HCT116 (cell line): ENCODE results near the gene CLSTN1. TPM values are rescaled to one million over a fixed set of nuclear protein-coding genes. Genes with fewer than 3 reads are reported as not detected.

ENCODE experiments used
- ATAC-seq: fragments of 200-7000 bp; cut with Tn5 transposase; 2 replicates; pipeline ENCODE4 v1.9.1; 2020; ENCODE audit warnings: mild to moderate bottlenecking, moderate library complexity
- BruUV-seq: library from RNA; stranded (reverse); fragments of 400-500 nt; replicated peaks from 2 replicates; lab custom pipeline; 2021; lab: Mats Ljungman, UMichigan
- CTCF ChIA-PET: fragments of 300-600 bp; sonication (Branson Sonifier 250); formaldehyde crosslinking; loops from one replicate; lab custom pipeline; 2021; ENCODE audit warnings: antibody characterized with exemption; lab: Charles Lee
- POLR2A ChIA-PET: fragments of 300-600, 350-600 bp; sonication (Branson Sonifier 250); formaldehyde crosslinking; loops from one replicate; lab custom pipeline; 2021; ENCODE audit warnings: antibody characterized with exemption; lab: Charles Lee
- RAD21 ChIA-PET, 2 experiments: fragments of 300-600 bp; sonication (Branson Sonifier 250); formaldehyde crosslinking; loops; one replicate each; lab custom pipeline; 2023; ENCODE audit warnings: low total read pairs in 2 of 2; ENCODE audit not compliant: uncharacterized antibody in 2 of 2, unreplicated experiment in 2 of 2, low non-redundant PET in 1 of 2; lab: Charles Lee
- DNase-seq: peaks from one replicate; pipeline ENCODE4 v3.0.0-alpha.2; 2010; ENCODE audit warnings: low read depth, low spot score
- H2AFZ ChIP-seq: fragments of 200-600 bp; shearing (Covaris generic), sonication (generic); 2 replicates; pipeline ENCODE4 v1.6.1; 2017; ENCODE audit warnings: low read depth, mixed run types, mixed read lengths, antibody characterized with exemption, low read length; ENCODE audit not compliant: poor library complexity, severe bottlenecking
- H3K27ac ChIP-seq: 2 replicates; pipeline ENCODE4 v1.5.1; 2012; ENCODE audit warnings: low read depth, low read length
- H3K27me3 ChIP-seq: fragments of 200-600 bp; sonication (generic); 2 replicates; pipeline ENCODE4 v1.6.1; 2016; ENCODE audit warnings: mixed run types, low read length, mixed read lengths; ENCODE audit not compliant: insufficient read depth
- H3K36me3 ChIP-seq, 2 experiments: fragments of 200-500 bp in 1 of 2; fragments of 200-600 bp in 1 of 2; sonication (Bioruptor generic) in 1 of 2; sonication (generic) in 1 of 2; 2 replicates each; pipeline versions ENCODE4 v1.5.1 to v1.6.1; 2014 to 2016; ENCODE audit warnings: low read length in 2 of 2, inconsistent platforms in 1 of 2, mixed read lengths in 1 of 2, mixed run types in 1 of 2; ENCODE audit not compliant: insufficient read depth in 2 of 2, control insufficient read depth in 1 of 2
- H3K4me1 ChIP-seq, 2 experiments: fragments of 200-600 bp in 1 of 2; sonication (generic) in 1 of 2; 2 replicates each; pipeline versions ENCODE4 v1.5.1 to v1.6.1; 2012 to 2017; ENCODE audit warnings: low read length in 2 of 2, inconsistent platforms in 1 of 2, mild to moderate bottlenecking in 1 of 2, mixed read lengths in 1 of 2, mixed run types in 1 of 2, moderate library complexity in 1 of 2; ENCODE audit not compliant: insufficient read depth in 2 of 2, control insufficient read depth in 1 of 2
- H3K4me2 ChIP-seq: fragments of 200-600 bp; sonication (generic); 2 replicates; pipeline ENCODE4 v1.6.1; 2017; ENCODE audit warnings: mixed run types, low read length, mixed read lengths
- H3K4me3 ChIP-seq, 2 experiments: fragments of 200-600 bp in 1 of 2; sonication (generic) in 1 of 2; replicated peaks in 1 of 2; 2 replicates each; pipeline ENCODE4 v1.5.1; 2011 to 2016; ENCODE audit warnings: low read length in 2 of 2, control low read depth in 1 of 2, low read depth in 1 of 2, mild to moderate bottlenecking in 1 of 2, mixed read lengths in 1 of 2, mixed run types in 1 of 2
- H3K79me2 ChIP-seq: fragments of 200-600 bp; sonication (generic); 2 replicates; pipeline ENCODE4 v1.6.1; 2017; ENCODE audit warnings: mild to moderate bottlenecking, mixed run types, low read length, moderate library complexity, mixed read lengths; ENCODE audit not compliant: insufficient read depth
- H3K9ac ChIP-seq: fragments of 200-600 bp; sonication (generic); 2 replicates; pipeline ENCODE4 v1.6.1; 2016; ENCODE audit warnings: low read length, mixed read lengths
- H3K9me2 ChIP-seq: fragments of 200-600 bp; sonication (generic), shearing (Covaris generic); 2 replicates; pipeline ENCODE4 v1.6.1; 2017; ENCODE audit warnings: mixed run types, mild to moderate bottlenecking, moderate library complexity; ENCODE audit not compliant: insufficient read depth
- H3K9me3 ChIP-seq, 2 experiments: fragments of 200-500 bp in 1 of 2; fragments of 200-600 bp in 1 of 2; sonication (Bioruptor generic) in 1 of 2; sonication (generic) in 1 of 2; 2 replicates each; pipeline ENCODE4 v1.6.1; 2014 to 2017; ENCODE audit warnings: low read length in 2 of 2, mixed read lengths in 2 of 2, inconsistent platforms in 1 of 2, low read depth in 1 of 2, mild to moderate bottlenecking in 1 of 2, mixed run types in 1 of 2, moderate library complexity in 1 of 2; ENCODE audit not compliant: control insufficient read depth in 1 of 2, insufficient read depth in 1 of 2
- H4K20me1 ChIP-seq: fragments of 200-600 bp; sonication (generic), shearing (Covaris generic); 2 replicates; pipeline ENCODE4 v1.6.1; 2017; ENCODE audit warnings: mixed run types, mild to moderate bottlenecking, moderate library complexity; ENCODE audit not compliant: insufficient read depth
- CBX3 ChIP-seq: IDR thresholded peaks from 2 replicates; pipeline ENCODE4 v1.6.1; 2012; ENCODE audit warnings: low read depth
- CEBPB ChIP-seq: IDR thresholded peaks from 2 replicates; pipeline ENCODE4 v1.6.1; 2012; ENCODE audit warnings: low read depth
- ELF1 ChIP-seq: IDR thresholded peaks from 2 replicates; pipeline ENCODE4 v1.6.1; 2012; ENCODE audit warnings: low read depth, borderline replicate concordance
- EZH2 ChIP-seq: fragments of 200-600 bp; sonication (generic); IDR thresholded peaks from 2 replicates; pipeline ENCODE4 v1.6.1; 2017; ENCODE audit warnings: antibody characterized with exemption, mixed run types
- FOSL1 ChIP-seq: IDR thresholded peaks from 2 replicates; pipeline ENCODE4 v1.6.1; 2012; ENCODE audit warnings: low read depth
- POLR2A ChIP-seq: IDR thresholded peaks from 2 replicates; pipeline ENCODE4 v1.7.0; 2011; ENCODE audit warnings: borderline replicate concordance; ENCODE audit not compliant: insufficient read depth, insufficient read length; ENCODE audit errors: extremely low read depth
- POLR2AphosphoS5 ChIP-seq: IDR thresholded peaks from 2 replicates; pipeline ENCODE4 v1.6.1; 2011; ENCODE audit warnings: mild to moderate bottlenecking, low read depth, low read length, moderate library complexity
- RAD21 ChIP-seq: IDR thresholded peaks from 2 replicates; pipeline ENCODE4 v1.6.1; 2012; ENCODE audit warnings: low read depth, mild to moderate bottlenecking
- SP1 ChIP-seq: IDR thresholded peaks from 2 replicates; pipeline ENCODE4 v1.6.1; 2012; ENCODE audit warnings: low read depth
- SRF ChIP-seq: IDR thresholded peaks from 2 replicates; pipeline ENCODE4 v1.6.1; 2012; ENCODE audit warnings: low read depth
- YY1 ChIP-seq: IDR thresholded peaks from 2 replicates; pipeline ENCODE4 v1.6.1; 2011; ENCODE audit warnings: low read length, low read depth, moderate library complexity, mild to moderate bottlenecking; ENCODE audit not compliant: insufficient replicate concordance; ENCODE audit errors: extremely low read depth
- ZFX ChIP-seq: fragments of 450-650 bp; IDR thresholded peaks from 2 replicates; pipeline ENCODE4 v1.6.1; 2017
- intact Hi-C: fragments of 100-400 bp; cut with micrococcal nuclease; formaldehyde crosslinking; loops from 2 replicates; pipeline ENCODE4 v1.10.0; 2022
- total RNA-seq: library from RNA; stranded (reverse); gene quantifications from one replicate; pipeline ENCODE4 v1.2.1, GENCODE V29; 2021; ENCODE audit not compliant: unreplicated experiment
- TF ChIP-seq, protein P1 (sequence below): IDR thresholded peaks from 2 replicates; pipeline ENCODE4 v1.6.1; 2012; ENCODE audit warnings: low read depth
- TF ChIP-seq, protein P2 (sequence below): IDR thresholded peaks from 2 replicates; pipeline ENCODE4 v1.6.1; 2012

The CLSTN1 gene
- total RNA-seq, 1 experiment from 2014 or later: 113 TPM

DNA sequence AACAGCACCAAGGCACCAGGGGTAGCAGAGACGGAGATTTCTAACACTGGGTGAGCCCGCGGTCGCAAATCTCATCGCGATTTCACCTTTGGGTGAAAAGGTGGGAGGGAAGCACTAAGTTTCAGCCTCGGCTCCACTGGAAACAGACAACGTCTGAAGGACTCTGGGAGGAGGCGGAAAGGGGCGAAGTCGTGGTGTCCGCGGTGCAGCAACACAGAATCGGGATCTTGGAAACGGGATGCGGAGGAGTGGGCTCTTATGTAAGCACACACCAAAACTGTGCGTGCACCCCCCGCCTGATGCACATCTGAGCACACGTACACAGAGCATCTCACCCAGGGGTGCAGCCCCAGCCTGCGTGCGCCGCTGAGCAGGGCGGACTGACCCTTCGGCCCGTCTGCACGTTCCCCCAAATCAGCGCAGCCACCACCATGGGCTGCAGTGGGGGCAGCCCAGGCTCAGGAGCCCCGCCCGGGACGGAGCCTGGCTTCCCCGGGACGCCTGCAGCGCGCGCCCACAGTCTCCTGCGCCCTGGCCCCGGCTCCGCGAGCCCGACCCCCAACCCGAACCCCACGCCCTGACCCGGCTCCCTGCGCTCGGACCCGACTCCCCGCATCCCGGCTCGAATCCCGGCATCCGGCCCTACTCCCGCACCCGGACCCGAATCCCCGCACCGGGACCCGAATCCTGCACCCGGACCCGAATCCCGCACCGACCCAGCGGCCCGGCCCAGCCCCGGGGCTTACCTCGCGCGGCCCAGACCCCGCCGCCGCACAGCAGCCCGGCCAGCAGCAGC, 670 bp downstream of the CLSTN1 start:
- H3K36me3 ChIP-seq: no peaks in the 10 kb centered on the region
- POLR2A ChIA-PET: no interaction called here
- peaks cover 9% of the 10 kb centered on the region; the same call in 1 of the 2 replicates for H4K20me1 ChIP-seq
- BruUV-seq: no TSS peak
- peaks cover 52% of the 10 kb centered on the region for H3K79me2 ChIP-seq
- H3K4me3 ChIP-seq: peak overlapping the region; percentile 93 to 95
- intact Hi-C loops: loop anchor here (5.0 kb wide), 1 partner anchor 41 kb away; no protein-coding TSS in a partner anchor
- no peaks in the 10 kb centered on the region for H3K9me2 ChIP-seq
- H3K4me1 ChIP-seq: peaks cover 21 to 38% of the 10 kb centered on the region in 2 experiments
- peak overlapping the region; percentile 86 for H3K27ac ChIP-seq
- H3K4me2 ChIP-seq: peak overlapping the region; percentile 97
- peak overlapping the region; percentile 79 for H3K9ac ChIP-seq
- no peak for DNase-seq
- RAD21 ChIA-PET: no interaction called here
- CTCF ChIA-PET: no interaction called here
- H2AFZ ChIP-seq: no peak overlapping the region
- H3K9me3 ChIP-seq: no peaks in the 10 kb centered on the region
- peak; percentile 35 for ATAC-seq
- TF ChIP-seq POLR2A: no peak
- peak; percentile 55; the same call in 1 of the 2 replicates for TF ChIP-seq ZFX
- no peaks in the 10 kb centered on the region for H3K27me3 ChIP-seq

DNA sequence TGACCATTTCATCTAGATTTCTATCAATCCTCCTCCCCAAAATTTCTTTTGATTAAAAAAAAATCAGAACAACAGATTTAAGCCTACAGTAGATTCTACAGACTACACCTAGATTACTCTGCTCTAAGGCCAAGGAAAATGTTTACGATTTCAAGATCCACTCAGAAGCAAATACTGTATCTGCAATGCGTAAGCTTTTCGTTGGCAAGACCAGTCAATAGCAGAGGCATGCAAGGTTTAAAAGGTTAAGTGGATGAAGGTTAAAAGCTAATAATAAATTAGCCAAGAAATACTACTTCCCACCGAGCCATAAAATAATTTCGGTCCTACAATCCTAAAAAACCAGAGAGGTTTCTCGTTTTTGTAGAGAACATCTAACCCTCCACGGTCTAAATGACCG, 1.3 kb downstream of the CLSTN1 start:
- peak overlapping the region; percentile 93 to 95 for H3K4me3 ChIP-seq
- H2AFZ ChIP-seq: no peak overlapping the region
- no peak for DNase-seq
- no peak for TF ChIP-seq ZFX
- no peak for TF ChIP-seq POLR2AphosphoS5
- TF ChIP-seq, protein P1, sequence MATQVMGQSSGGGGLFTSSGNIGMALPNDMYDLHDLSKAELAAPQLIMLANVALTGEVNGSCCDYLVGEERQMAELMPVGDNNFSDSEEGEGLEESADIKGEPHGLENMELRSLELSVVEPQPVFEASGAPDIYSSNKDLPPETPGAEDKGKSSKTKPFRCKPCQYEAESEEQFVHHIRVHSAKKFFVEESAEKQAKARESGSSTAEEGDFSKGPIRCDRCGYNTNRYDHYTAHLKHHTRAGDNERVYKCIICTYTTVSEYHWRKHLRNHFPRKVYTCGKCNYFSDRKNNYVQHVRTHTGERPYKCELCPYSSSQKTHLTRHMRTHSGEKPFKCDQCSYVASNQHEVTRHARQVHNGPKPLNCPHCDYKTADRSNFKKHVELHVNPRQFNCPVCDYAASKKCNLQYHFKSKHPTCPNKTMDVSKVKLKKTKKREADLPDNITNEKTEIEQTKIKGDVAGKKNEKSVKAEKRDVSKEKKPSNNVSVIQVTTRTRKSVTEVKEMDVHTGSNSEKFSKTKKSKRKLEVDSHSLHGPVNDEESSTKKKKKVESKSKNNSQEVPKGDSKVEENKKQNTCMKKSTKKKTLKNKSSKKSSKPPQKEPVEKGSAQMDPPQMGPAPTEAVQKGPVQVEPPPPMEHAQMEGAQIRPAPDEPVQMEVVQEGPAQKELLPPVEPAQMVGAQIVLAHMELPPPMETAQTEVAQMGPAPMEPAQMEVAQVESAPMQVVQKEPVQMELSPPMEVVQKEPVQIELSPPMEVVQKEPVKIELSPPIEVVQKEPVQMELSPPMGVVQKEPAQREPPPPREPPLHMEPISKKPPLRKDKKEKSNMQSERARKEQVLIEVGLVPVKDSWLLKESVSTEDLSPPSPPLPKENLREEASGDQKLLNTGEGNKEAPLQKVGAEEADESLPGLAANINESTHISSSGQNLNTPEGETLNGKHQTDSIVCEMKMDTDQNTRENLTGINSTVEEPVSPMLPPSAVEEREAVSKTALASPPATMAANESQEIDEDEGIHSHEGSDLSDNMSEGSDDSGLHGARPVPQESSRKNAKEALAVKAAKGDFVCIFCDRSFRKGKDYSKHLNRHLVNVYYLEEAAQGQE: no peak
- no peak for TF ChIP-seq CEBPB
- no peak for TF ChIP-seq CBX3
- TF ChIP-seq POLR2A: no peak
- TF ChIP-seq SRF: no peak
- no peak for TF ChIP-seq RAD21
- no peak for TF ChIP-seq SP1
- TF ChIP-seq, protein P2, sequence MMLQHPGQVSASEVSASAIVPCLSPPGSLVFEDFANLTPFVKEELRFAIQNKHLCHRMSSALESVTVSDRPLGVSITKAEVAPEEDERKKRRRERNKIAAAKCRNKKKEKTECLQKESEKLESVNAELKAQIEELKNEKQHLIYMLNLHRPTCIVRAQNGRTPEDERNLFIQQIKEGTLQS: no peak
- TF ChIP-seq YY1: no peak
- TF ChIP-seq FOSL1: no peak
- no peak for TF ChIP-seq EZH2
- no peak for TF ChIP-seq ELF1

More for the DNA sequence above, 1.3 kb downstream of the CLSTN1 start:
- Histone ChIP-seq H3K4me1 (peaks cover 21 to 35% of the 10 kb centered on the region in 2 experiments), H3K27me3 (no peaks in the 10 kb centered on the region), H3K27ac (peak overlapping the region; percentile 86; the same call in 1 of the 2 replicates), H4K20me1 (peaks cover 9% of the 10 kb centered on the region; the same call in 1 of the 2 replicates), H3K9me2 (no peaks in the 10 kb centered on the region), H3K4me2 (peak overlapping the region; percentile 97), H3K9me3 (no peaks in the 10 kb centered on the region), H3K9ac (peak overlapping the region; percentile 79), H3K36me3 (no peaks in the 10 kb centered on the region), H3K79me2 (peaks cover 58% of the 10 kb centered on the region)
- ChIA-PET POLR2A (interaction anchor here (0.6 kb wide), 1 partner anchor 621 kb away, joined by 4 read pairs; no protein-coding TSS in a partner anchor), CTCF (no interaction called here), RAD21 (no interaction called here)
- BruUV-seq: no TSS peak
- intact Hi-C loops: loop anchor here (5.0 kb wide), 1 partner anchor 40 kb away; no protein-coding TSS in a partner anchor
- ATAC-seq: no peak
